Activated naive CD4-positive, alpha-beta T cell treated with Interleukin-2 at 50 U/mL for 16 hours (primary cell): ENCODE results near the gene MAGI1.
A peak's percentile ranks its signal among the peaks of the same experiment; 100 is the strongest.

Experiments
- DNase-seq: peaks from one replicate; pipeline ENCODE4 v3.0.0-alpha.2; 2020

MAGI1 gene

DNA sequence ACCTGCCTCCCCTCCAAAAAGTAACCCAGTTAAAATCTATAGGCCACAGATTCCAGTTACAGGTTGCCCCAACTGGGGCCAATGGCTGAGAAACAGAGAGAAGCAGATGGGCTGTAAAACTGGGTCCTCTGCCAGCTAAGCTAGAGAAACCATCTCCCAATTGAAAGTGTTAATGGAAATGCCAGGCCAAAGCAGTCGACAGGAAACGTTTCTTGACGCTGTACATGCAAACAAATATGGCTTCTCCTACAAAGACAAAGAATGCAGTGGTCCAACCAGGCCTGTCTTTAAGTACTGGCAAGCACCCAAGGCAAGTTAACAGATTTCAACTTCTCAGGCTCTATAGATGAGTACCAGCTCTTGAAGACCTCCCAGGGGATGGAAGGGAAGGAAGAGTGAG lies 71.3 kb downstream of the MAGI1 start:
- DNase-seq, result no peak

GRCh38 chr3:65964838-65965237 lies 73.9 kb downstream of the MAGI1 start:
- no peak for DNase-seq

GRCh38 chr3:65963787-65964677 lies 74.7 kb downstream of the MAGI1 start:
- DNase-seq, result peak; percentile 8

GRCh38 chr3:65961733-65962132 lies 77.0 kb downstream of the MAGI1 start:
- DNase-seq, result no peak

DNA sequence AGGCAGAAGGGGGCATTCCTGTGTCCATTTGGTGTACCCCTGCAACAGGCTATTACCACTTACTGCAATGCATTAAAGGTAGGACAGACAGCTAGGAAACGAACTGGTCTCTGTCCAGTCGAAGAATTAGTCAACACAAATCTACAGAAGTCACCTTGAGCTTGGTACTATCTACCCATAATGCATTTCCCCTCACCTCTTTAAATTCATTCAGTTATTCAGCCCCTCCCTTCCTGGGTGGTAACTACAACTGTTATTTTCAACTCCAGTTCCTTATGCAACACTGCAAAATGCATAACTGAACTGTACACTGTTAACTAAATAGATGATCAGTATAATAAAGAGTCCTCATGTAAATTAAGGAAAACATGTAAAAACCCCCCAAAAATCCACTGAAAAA lies 77.6 kb downstream of the MAGI1 start:
- DNase-seq, result no peak

GRCh38 chr3:65960087-65960486 lies 78.6 kb downstream of the MAGI1 start:
- no peak for DNase-seq

DNA sequence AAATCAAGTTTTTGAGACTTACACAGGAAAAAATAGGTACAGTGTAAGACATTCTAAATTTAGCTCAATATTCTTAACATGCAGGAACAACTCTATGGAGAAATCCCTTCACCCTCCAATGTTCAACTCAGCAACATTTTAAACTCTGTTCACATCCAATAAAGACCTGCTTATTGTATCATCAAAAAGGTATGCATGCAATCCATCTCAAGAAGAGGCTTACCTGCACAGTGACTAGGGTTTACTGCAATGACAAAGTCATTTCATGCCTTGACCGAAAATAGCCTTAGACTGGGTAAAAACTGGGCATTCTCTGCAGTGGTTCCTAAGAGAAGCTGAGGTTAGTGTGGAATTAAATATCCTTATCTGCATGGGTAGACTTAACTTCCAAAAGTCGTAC lies 80.5 kb downstream of the MAGI1 start:
- DNase-seq, result no peak

DNA sequence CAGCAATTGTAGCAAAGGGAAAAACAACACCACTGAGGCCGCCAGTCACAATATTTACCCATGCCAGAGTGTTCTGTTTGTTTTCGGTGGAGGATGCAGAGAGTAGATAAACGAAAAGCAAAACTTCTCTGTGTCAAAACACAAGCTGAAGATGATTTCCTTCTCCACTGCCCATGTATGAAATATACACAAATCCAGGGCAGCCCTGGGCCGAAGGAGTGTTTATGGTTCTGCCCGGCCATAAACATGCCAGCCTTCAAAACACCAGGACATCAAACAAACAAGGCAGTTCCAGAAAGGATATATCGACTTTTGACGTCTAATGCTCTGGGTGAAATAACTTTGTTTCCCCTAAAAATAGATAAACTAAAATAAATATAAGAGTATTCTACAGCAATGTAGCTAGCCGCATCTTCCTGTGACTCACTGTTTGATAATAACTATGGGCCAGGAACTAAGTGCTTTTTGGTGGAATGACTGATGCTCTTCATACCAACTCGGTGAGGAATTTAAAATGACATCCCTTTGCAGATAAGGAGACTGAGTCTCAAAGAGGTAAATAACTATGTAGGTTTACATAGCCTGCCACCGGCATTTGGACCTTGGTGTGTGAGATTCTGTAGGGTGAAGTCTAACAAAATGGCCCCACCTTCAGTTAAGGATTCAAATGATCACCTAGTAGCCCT lies 82.8 kb downstream of the MAGI1 start:
- no peak for DNase-seq

DNA sequence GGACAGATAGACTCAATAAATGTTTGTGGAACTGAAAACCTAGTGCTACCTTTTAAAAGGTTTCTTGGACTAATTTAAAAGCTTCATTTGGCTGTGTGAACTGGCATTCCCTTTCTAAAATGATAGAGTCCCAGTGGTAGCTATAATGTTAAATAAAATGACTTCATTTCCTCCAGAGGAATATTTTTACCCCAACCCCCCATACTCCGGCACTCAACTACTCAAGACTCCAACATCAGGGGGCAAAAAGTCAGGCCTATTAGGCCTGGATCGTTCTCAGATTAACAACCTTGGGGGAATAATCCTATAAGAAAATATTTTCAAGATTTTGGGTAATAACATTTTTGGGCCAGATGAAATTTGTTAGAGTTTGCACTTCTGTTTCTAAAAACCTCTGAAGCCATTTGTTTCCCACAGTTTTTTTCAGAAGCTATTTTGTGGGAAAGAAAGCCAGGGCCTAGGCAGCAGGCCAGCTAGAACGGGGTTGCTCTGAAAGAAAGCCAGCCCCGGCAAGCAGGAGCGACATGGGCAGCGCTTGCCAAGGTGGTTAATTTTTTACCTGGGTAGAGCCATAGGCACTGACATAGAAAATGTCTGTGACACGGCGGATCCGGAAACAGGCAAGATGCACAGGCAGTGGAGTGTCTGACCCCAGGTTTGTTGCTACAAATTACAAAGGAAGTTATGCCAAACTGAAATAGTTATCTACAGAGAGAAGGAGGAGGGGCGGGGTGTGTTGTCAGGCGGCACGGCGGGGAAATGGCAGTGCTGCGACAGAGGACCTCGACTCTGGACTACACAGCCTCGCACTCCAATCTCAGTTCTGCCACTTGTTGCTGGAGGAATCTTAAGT lies 84.6 kb downstream of the MAGI1 start:
- DNase-seq, result no peak

DNA sequence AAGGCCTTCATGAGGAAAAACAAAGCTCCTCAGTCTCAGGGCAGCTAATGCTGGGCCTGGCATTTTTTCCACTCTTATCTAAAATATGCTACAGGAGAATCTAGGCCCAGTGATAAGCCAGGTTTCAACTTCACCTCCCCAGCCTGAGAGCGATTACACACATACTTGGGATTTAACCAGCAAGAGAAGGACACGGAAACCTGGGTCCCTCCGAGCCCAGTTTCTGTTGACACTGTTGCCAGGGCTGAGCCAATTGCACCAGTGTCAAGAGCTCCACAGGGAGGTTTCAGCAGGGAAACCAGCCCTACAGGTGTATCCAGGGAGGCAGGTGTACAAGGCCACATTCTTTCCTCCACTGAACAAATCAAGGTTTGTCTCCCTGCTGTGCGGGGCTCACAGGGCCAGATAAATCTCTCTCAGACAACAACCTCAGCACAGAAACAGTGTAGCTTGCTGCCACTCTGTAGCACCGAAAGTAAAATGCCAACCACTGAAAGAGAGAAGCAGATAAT lies 85.4 kb downstream of the MAGI1 start:
- DNase-seq, result no peak

DNA sequence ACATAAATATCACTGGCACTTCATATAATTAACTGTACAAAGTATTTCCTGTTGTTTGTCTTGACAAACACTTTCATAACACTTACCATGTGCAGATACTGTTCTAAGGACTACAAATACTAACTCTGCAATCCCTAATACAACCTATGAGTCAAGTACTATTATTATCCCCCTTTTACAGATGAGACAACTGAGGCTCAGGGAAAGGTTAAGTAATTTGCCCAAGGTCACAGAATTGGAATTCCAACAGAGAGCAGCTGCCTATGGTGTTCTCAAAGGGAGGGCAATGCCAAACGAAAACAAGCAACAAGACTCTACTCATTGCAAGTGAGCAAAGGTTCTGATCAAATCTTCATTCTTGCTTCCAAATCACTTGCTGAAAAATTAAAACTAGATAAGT lies 85.9 kb downstream of the MAGI1 start:
- no peak for DNase-seq

DNA sequence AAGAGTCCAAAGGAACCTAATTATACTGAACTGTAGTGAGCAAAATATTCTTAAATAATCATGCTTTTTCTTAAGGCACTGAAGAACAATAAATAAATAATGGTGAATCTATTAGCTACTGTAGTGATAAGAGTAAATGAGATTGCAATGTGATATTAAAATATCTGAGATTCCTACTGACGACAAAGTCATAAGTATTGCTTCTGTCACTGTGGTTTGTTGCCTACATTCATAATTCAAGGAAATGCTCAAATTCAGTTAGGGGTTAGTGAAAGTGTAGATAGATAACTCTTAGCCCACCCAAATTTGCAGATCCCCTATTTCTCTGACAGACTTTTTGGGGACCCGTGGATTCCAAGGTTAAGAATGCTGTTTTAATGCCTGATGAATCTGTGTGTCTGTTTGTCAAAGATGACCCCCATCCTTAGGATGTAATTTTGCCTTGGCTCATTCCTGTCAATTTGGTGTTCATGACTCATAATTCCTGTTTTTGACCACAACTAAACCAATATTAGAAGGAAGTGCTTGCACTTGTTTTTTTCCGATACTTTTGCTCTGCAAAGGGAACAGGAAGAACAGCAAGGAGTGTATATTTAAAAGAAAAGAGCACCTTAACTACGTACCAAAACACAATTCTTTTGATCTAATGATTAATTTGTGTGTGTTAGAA lies 86.7 kb downstream of the MAGI1 start:
- DNase-seq, result no peak

GRCh38 chr3:65950340-65951326 lies 88.1 kb downstream of the MAGI1 start:
- no peak for DNase-seq

DNA sequence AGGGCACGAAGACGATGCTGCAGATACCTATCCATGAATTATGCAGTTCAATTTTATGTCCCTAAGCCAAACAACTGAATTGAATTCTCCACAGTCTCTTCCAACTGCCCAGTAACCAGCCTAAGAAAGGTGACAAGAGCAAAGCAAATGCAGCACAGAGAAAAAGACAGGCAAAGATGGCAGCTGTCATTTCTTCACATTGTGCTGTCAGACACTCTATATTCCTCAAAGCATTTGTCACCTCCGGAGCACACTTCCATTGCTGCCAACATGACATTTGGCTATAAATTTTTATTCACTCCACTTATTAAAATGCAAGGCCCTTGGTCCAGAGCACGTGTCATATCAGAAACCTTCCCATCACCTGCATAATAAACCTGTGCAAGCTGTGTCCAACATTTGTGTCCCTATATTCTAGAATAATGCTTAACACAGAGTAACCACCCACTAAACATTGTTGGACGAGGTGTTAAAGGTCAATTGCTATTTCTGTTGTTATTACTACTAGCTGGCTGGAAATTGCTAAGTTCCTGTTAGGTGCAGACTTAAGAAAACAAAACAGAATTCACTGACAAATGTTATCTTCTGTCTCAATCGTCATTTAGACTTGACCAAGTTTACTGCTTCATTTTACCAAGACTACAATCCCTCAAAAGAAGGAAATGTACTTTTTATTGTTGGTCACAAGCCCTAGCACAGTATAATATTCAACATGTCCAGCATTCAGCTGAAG lies 89.7 kb downstream of the MAGI1 start:
- DNase-seq, result no peak

DNA sequence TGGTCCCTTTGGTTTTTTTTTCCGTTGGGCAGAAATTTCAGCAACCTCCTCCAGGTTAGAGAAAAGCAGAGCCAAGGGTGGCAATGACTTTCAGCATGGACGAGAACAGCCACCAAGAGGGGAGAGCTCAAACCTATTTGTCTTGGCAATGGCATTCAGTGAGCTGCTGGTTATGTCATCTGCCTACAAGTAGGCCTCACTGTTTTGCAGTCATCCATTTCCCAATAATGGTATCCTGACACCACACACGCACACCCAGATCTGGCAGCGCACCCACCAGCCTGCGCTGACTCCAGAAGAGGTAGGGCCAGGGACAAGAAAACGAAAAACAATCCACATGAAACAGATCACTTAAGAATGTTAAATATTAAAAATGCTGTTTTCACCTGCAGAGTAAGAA lies 92.3 kb downstream of the MAGI1 start:
- DNase-seq, result no peak

GRCh38 chr3:65945953-65946352 lies 92.8 kb downstream of the MAGI1 start:
- DNase-seq, result no peak

- DNase-seq, result no peak
These were observed 93.2 kb downstream of the MAGI1 start for GRCh38 chr3:65945480-65945879.

- DNase-seq, result no peak
These were observed 94.5 kb downstream of the MAGI1 start for GRCh38 chr3:65944252-65944651.

DNA sequence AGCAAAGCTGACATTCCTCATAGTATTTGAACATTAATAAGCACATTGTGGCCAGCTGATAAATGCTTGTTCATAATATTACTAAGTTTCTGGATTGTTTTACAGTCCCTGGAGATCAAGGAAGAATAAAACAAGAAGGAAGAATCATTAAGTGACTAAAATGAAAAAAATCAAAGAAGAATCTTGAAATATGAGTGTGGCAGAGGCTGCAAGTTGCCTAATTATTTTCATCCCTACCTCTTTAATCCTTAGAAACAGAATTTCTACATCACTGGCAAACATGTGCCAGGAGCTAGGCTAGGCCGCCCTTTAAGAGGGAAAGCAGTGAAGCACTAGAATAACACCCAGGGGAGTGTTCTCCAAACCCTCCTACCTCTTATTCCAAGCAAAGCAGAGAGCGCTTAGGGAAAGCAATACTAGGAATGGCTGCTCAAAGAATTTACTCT lies 98.9 kb downstream of the MAGI1 start:
- no peak for DNase-seq

DNA sequence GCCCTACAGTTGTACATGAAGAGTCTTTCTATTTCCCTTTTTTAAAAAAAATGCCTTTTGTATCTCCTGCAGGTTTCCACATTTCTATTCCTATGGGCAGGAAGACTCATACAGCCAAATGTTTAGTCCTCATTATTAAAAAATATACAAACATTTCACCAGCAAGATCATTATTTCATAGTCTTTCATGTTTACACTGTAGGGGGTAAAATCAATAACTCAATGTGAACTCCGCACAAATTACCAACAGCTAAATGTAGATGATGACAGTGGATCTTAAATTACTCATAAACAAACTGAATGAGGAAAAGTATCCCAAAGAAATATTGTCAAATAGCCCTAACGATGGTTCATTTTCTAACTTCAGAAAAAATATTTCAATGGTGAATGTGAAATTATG lies 99.5 kb downstream of the MAGI1 start:
- no peak for DNase-seq

DNA sequence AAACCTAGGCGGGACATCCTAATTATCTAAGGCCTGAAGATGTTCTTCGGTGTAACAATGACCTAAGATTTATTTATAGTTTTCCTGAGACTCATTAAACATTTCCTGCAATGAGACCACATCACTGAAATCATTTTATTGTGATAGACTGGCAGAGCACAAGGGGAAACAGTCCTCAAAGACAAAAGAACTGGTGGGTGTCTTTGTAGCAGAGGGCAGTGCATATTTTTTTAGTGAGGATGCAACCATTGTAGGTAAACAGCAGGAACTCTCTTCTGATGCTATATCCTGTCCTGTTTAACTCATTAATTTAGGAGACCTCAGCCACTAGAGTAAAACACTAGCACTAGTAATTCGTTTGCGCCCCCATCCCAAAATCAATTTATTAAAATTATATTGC lies 100.0 kb downstream of the MAGI1 start:
- DNase-seq, result no peak
